Right renal pelvis (tissue), 4 donors: ENCODE measurements around the gene SUCLG2. TPM values are rescaled to one million over a fixed set of nuclear protein-coding genes. Genes with fewer than 3 reads are reported as not detected.

Experiments used
- DNase-seq, 4 donors: peaks; one replicate each; pipeline ENCODE4 v3.0.0-alpha.2; 2013; ENCODE audit warnings: low read depth in 4 of 4, low spot score in 3 of 4, missing footprints in 1 of 4
- polyA plus RNA-seq, 4 donors: library from polyadenylated mRNA; unstranded; fragments of 120-200 nt; gene quantifications; one replicate each; pipeline ENCODE4 v1.2.1, GENCODE V29; 2013; ENCODE audit not compliant: insufficient read length in 4 of 4

The SUCLG2 gene
- polyA plus RNA-seq, 4 donors: 77.7 to 104 (median 84.0) TPM

DNA sequence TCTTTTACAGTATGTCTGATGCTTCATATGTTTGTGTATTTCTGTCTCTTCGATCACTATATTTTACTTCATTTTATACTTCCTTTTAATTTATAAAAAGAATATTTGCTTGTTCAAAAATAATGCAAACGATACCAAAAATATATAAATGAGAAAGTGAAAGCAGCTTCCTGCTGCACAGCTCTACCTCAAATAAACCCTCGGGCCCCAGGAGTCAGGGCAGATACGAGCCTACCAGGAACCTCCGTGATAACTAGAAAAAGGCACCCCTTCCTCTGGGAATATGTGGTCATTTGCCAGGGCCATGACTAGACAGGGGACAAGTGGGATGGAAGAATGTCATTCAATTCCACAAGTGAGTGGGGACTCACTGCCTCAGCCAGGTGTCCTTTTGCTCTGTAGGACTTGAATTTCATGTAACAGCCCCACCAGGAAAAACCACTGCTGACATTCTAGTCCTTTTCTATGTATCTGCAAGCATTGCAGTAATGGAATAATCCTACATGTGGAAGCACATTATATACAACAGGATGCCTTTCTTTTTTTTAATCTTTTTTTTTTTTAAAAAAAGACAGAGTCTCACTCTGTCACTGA, 133.3 kb downstream of the SUCLG2 start:
- no peak for DNase-seq

DNA sequence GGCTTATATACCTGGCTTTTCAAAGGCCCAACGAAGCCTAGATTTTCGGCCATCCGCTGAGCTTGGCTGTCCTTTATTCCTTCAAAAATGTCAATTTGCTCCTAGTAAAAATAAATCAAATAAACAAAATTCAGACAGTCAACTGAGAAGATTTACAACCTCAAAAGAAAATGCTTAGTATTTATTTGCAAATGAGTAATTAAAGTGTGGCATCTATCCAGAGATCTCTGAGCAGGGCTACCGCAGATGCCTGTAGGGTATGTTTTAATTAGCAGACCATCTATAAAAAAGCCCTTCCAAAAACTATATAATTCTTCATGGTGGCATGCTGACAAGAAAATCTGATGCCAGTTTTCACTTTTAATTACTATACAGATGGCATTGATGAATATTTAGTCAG, 136.2 kb downstream of the SUCLG2 start:
- DNase-seq: no peak

DNA sequence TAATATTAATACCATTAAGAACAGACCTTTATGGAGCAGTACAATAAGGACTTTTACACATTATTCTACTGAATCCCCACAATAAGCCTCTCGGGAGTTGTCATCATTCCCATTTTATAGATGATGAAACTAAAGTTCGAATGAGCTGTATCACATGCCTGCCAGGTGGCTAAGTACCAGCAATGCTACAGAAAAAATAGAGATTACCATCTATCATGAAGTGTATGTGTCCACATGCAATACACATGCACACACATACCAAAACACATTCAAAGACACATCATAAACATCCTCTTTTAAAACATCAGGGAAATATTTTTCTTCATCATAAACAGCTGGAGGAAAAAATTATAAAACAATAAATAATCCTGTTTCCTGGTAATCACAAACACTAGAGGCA, 136.6 kb downstream of the SUCLG2 start:
- DNase-seq: no peak

- no peak for DNase-seq
Measured at GRCh38 chr3:67516496-67516895, 137.9 kb downstream of the SUCLG2 start.

DNA sequence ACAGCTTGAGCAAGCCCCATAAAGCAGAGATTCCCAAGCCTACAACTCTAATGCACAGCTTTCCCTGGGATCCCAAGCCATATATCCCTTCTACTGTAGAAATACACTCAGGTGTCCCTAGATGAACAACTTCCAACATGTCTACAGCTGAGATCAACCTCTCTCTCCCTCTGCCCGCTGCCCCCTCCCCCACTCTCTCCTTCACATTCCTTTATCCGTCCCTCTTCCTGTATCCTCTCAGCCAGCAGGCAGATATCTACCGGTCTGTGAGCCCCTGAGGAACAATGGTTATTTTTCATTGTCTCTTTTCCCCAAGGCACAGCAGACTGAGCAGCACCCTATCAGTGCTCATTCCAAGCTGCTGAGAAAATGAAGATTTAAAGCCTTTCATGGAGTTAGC, 138.6 kb downstream of the SUCLG2 start:
- DNase-seq: no peak

DNA sequence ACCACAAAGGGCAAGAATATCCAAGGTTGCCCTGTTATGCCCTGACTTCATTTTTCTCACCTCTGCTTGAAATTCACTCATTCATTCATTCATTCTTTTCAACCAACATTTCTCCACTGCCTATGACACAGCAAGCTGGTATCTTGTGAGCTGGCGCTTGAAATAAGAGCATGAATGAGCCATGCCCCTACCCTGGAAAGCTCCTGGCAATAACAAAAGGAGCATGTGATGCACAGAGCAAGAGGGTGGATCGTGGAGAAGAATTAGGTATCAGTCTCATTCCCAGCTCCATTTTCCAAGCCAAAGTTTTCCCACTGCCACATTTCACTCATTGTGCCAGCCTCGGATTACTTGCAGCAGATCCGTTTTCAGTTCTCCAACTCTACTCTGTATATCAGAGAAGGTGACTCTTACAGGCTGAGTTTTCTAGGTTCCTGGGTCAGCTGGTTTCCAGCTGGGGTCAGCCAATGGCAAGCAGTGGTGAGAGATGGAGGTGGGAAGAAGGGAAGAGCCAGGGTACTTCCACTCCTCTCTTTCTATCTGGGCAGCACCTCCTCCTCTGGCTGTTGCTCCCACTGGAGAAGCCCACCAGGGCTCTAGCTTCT, 144.8 kb downstream of the SUCLG2 start:
- no peak for DNase-seq

DNA sequence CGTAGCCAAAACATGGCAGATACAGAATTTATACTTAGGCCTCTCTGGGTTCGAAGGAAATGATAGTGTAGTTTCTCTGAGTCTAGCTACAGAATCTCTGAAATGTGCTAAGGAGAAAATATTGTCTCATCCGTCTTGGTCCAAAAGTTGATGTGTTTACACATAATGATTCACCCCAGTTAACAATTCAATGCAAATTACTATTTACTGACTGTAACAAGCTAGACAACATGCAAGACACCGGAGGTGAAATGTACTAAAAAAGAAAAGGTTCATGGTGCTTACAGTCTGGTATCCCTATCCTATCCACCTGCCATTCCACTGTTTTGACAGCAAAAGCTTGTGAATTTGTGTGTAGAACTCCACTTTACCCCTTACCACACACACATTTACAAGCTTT, 146.8 kb downstream of the SUCLG2 start:
- DNase-seq: no peak

GRCh38 chr3:67500709-67501108, 153.7 kb downstream of the SUCLG2 start:
- DNase-seq: no peak

GRCh38 chr3:67497746-67498145, 156.7 kb downstream of the SUCLG2 start:
- no peak for DNase-seq

GRCh38 chr3:67495751-67496150, 158.7 kb downstream of the SUCLG2 start:
- no peak for DNase-seq

GRCh38 chr3:67493808-67494207, 160.6 kb downstream of the SUCLG2 start:
- no peak for DNase-seq

- DNase-seq: no peak
Measured at GRCh38 chr3:67490658-67491057, 163.8 kb downstream of the SUCLG2 start.

DNA sequence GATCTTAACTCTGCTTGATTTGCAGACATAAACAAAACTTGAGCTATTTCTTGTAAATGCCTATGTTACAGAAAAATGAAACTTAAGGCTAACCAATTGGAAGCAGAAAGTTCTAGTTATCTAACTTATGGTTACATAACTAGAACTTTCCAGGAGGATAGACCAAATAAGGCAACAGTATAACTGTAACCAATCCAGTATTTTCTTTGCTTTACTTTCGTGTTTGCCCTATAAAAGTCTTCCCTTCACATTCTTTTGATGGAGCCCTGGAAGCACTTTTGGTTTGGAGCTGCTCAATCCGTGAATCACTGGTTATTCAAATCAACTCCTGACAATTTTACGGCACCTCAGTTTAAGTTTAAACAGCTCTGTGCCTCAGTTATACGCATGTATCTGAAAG, 164.6 kb downstream of the SUCLG2 start:
- no peak for DNase-seq

DNA sequence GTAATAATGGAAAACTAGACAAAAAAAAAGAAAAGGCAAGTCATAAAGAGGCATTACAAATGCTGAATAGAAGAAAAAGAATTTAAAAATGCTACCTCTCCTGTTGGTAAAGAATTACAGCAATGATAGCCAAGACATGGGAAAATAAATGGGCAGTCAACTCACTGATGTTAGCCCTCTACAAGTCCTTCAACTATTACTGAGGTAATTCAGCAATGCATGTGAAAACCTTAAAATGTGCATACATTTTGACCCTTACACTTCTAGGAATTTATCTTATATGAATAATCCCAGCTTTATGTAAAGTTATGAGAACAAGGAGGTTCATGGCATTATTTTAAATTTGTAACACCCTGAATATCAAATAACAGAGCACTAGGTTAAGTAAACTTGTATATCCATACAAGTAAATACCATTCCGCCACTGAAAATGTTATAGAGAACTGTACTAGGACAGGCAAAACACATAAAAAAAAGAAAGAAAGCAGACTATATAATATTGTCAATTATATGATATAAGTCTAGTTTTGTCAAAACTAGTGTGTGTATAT, 166.8 kb downstream of the SUCLG2 start:
- no peak for DNase-seq

- no peak for DNase-seq
Measured at GRCh38 chr3:67486883-67487282, 167.5 kb downstream of the SUCLG2 start.

- DNase-seq: no peak
Measured at GRCh38 chr3:67484085-67484484, 170.3 kb downstream of the SUCLG2 start.

GRCh38 chr3:67481126-67481525, 173.3 kb downstream of the SUCLG2 start:
- DNase-seq: no peak

GRCh38 chr3:67478423-67478822, 176.0 kb downstream of the SUCLG2 start:
- no peak for DNase-seq

DNA sequence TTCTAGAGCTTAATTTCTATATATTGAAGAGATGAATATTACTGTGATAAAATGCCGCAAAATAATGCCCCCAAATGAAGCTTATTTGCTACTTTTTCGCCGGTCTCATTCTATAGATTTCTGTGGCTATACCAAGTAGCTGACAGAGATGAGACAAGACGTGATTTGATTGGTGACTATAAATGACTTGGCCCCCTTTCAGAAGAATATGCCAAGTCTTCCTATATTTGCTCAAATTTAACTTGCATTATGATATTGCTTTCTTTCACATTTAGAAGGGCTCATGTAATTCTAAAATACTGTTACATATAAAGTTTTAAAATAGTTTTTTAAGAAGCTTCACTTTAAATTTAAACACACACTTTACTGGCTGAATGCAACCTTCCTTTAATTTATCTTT, 180.1 kb downstream of the SUCLG2 start:
- no peak for DNase-seq

- DNase-seq: no peak
Measured at GRCh38 chr3:67472674-67473201, 181.7 kb downstream of the SUCLG2 start.

DNA sequence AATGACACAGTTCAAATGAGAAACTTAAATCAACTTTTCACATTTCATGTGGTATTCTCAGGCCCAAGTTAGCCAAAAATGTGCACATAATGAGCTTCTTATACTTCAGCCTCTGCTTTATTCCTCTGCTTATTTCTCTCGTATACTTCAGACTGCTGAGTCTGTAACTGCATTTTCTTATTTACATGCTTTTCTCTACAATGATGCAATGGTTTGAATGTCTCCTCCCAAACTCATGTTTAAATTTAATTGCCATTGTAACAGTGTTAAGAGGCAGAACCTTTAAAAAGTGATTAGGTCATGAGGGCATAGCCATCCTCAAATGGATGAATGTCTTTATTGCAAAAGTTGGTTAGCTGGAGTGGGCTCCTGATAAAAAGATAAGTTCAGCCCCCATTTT, 184.2 kb downstream of the SUCLG2 start:
- no peak for DNase-seq

GRCh38 chr3:67468511-67468910, 185.9 kb downstream of the SUCLG2 start:
- DNase-seq: no peak
